ENCODE measurements around the gene DTD1.
"Not testable (repeated sequence)": the region's sequence is repeated elsewhere in the genome, so short reads cannot be mapped to it uniquely, and the experiment has no call there.

DTD1 gene

GRCh38 chr20:18749528-18749927, 161.7 kb downstream of the DTD1 start:
- DNase-seq = no peak

DNA sequence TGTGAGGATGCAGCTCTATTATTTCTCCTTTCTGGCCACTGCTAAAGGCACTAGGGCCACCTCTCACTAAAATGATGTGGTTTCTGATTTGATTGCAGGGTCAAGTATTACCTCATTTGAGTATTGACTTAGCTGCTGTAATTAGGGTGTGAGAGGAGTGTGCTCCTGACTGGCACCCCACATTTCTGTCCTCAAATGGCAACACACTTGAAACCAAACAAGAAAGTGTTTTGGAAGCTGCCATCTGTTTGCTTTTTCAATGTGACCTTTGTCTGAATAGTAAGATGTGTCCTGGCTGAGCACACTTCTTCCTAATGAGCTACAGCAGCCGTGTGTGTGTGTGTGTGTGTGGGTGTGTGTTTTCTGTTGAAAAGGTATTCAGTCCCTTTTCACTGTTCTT, 162.9 kb downstream of the DTD1 start:
- DNase-seq = no peak

DNA sequence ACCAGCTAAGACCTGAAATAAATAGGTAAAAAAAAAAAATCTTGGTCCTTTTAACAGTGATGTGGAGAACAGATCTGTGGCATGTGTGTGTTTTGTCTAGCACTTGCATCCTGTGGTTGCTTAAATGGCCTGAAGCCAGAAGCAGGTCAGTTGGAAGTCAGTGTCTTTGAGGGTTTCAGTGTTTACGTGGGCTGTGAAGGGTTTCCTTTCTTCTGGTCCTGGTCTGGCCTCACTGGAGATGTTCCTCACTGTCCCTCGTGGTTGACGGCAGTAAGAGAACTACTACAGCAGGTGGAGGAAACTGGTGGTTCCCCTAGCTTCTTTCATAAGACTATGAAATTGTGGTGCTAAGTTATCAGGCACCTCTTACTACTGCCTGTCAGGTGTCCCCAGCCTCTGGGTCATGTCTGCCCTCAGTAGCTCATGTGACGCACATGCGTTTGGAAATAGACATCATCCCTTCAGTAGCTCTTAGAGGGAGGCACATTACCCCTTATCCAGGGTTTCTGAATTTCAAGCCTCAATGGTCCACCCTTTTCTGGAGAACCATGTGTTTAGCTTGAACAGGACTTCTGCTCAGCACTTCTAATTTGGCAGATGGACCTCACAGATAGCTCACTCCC, 166.3 kb downstream of the DTD1 start:
- no peak for DNase-seq

- DNase-seq = no peak
Observed at GRCh38 chr20:18754653-18755045, 166.8 kb downstream of the DTD1 start.

DNA sequence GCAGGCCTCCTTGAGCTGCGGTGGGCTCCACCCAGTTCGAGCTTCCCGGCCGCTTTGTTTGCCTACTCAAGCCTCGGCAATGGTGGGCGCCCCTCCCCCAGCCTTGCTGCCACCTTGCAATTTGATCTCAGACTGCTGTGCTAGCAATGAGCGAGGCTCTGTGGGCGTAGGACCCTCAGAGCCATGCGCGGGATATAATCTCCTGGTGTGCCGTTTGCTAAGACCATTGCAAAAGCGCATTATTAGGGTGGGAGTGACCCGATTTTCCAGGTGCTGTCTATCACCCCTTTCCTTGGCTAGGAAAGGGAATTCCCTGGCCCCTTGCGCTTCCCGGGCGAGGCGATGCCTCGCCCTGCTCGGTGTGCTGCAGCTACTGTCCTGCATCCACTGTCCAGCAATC, 173.0 kb downstream of the DTD1 start:
- DNase-seq = not testable (repeated sequence)

- DNase-seq = no peak
Observed at GRCh38 chr20:18767676-18768075, 179.8 kb downstream of the DTD1 start.

- no peak for DNase-seq
Observed at GRCh38 chr20:18773566-18773965, 185.7 kb downstream of the DTD1 start.

- DNase-seq = no peak
Observed at GRCh38 chr20:18774207-18774606, 186.4 kb downstream of the DTD1 start.

GRCh38 chr20:18775633-18776032, 187.8 kb downstream of the DTD1 start:
- no peak for DNase-seq

DNA sequence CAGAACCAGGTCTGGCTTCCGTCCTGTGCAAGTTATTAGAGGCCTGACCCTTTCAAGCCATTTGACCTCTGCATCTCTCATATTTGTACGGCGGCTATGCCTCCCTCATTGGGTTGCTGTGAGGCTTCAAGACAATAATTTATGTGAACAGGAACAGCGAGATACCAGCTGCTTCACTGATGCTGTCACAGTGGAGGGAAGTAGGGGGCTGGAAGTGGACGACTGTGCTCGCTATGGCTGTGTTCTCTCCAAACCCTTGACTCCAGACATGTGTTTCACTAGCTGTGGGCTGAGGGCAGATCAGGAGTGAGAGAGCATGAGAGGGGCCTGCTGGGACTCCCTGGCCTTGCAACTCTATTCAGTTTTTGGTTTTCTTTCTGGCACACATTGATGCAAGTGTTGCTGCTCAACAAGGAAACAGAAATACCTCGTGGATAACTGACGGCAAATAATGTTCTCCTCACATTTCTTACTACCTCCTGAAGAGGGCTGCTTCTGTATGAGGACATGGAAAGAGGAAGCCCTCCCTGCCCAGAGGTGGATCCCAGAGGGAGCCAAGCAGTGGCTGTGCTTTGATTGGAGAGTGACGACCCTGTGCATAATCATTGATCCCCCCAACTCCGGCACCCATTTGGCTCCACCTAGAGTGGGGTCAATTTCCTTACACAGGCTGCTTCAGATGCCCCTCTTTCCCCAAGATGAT, 191.0 kb downstream of the DTD1 start:
- no peak for DNase-seq

GRCh38 chr20:18780385-18781130, 192.7 kb downstream of the DTD1 start:
- no peak for DNase-seq

GRCh38 chr20:18781509-18781908, 193.7 kb downstream of the DTD1 start:
- no peak for DNase-seq

GRCh38 chr20:18783385-18783959, 195.6 kb downstream of the DTD1 start:
- DNase-seq = no peak

DNA sequence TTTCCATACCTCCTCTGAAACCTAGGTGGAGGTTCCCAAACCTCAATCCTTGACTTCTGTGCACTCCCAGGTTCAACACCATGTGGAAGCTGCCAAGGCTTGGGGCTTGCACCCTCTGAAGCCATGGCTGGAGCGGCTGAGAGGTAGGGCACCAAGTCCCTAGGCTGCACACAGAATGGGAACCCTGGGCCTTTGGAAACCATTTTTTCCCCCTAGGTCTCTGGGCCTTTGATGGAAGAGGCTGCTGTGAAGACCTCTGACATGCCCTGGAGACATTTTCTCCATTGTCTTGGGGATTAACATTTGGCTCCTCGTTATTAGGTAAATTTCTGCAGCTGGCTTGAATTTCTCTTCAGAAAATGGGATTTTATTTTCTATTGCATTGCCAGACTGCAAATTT, 199.2 kb downstream of the DTD1 start:
- DNase-seq = not testable (repeated sequence)

- DNase-seq = no peak
Observed at GRCh38 chr20:18788021-18788420, 200.2 kb downstream of the DTD1 start.

DNA sequence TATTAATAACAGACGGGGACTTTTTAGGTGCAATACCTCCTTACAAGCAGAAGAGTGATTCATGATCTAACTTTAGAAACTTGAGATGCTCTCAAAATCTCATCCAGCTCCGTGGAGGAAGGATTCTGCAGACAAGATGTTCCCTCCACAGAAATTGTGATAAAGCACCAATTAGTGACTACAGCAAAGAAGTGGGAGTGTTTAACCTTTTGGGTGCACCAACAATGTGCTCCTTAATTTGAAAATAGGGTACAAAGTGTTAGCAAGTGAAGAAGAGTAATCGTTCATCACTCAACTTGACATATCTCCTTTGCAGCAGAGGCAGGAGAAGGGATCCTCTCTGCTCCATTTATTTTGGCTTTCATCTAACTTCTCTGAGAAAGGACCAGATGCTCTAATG, 202.9 kb downstream of the DTD1 start:
- no peak for DNase-seq

GRCh38 chr20:18793625-18794427, 206.0 kb downstream of the DTD1 start:
- DNase-seq = peak; percentile 93

GRCh38 chr20:18794428-18794787, 206.6 kb downstream of the DTD1 start:
- no peak for DNase-seq

GRCh38 chr20:18795366-18795765, 207.5 kb downstream of the DTD1 start:
- no peak for DNase-seq

DNA sequence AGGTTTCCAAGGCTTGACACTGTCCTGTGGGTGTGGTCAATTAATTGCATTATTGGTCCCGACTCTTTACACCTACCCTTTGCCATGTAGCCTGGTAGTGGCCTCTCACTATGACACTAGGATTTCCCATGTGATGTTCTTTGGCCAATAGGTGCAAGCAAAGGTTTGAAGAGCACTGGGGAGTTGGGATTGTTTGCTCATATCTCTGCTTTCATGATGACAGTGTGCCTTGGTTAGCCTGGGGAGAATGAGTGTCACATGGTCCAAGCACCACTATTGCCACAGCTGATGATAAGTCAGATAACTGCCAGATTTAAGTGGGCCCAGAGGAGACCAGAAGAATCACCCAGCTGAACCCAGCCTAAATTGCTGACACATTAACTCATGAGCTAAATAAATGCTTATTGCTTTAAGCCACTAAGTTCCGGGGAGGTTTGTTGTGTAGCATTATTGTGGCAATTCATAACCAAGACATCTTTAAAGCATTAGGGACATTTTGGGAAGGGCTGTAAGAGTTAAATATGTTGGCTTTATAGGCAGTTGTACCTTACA, 208.5 kb downstream of the DTD1 start:
- no peak for DNase-seq

DNA sequence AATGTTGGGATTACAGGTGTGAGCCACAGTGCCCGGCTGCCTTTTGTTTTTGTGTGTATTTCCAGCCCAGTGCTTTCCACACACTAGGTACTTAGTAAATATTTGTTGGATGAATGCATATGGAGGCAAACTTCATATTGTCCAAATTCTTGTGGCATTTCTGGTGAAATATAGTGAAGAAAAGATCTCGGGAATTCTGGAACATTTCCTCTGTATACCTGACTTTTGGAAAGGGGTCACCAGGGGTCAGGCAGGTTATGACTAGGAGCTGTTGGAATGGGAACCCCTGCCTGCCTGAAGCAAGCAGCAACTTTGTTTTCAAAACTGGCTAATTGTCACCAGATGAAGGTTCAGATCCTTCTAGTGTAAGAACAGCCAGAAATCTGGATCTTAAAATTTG, 213.7 kb downstream of the DTD1 start:
- no peak for DNase-seq

GRCh38 chr20:18802012-18802634, 214.3 kb downstream of the DTD1 start:
- DNase-seq = no peak
